Adipose tissue (tissue), 3 donors: ENCODE measurements around the gene VEPH1. TPM values are rescaled to one million over a fixed set of nuclear protein-coding genes. Genes with fewer than 3 reads are reported as not detected.

Experiments
- H3K27ac ChIP-seq: one replicate; pipeline ENCODE4 v1.5.1; 2013; ENCODE audit warnings: low read depth, low read length
- WGBS, 3 donors: extraction: QIAGEN DNeasy Blood & Tissue Kit; methylation state at CpG; one replicate each; pipeline ENCODE4 v1.1.7; 2013; 5-methylcytosine and 5-hydroxymethylcytosine counted together
- polyA plus RNA-seq, 3 donors: library from polyadenylated mRNA; stranded (reverse); fragments of 200-250 nt; gene quantifications; one replicate each; pipeline ENCODE4 v1.2.3, GENCODE V29; 2013
- donor health status: healthy with polysubstance abuse.
- donor health status: Bipolar disorder and iron deficiency.
- donor health status: healthy.

The VEPH1 gene
- polyA plus RNA-seq, 3 donors = 1.8 to 6.4 (median 5.3) TPM

DNA sequence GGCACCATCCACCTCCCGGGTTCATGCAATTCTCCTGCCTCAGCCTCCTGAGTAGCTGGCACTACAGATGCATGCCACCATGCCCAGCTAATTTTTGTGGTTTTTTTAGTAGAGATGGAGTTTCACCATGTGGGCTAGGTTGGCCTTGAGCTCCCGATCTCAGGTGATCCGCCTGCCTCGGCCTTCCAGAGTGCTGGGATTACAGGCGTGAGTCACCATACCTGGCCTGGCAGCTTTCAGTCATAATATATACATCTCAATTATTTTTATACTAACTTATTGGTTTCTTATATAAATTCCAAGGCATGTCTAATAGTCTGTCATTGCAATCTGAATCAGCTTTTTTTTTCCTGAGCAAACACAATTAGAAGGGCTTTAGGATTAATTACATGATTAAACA is 269.3 kb downstream of the VEPH1 start:
- 85 to 97% (median 96%) methylated on average over 5 of the region's 5 CpGs for WGBS, 3 donors
- no peak overlapping the region for H3K27ac ChIP-seq

DNA sequence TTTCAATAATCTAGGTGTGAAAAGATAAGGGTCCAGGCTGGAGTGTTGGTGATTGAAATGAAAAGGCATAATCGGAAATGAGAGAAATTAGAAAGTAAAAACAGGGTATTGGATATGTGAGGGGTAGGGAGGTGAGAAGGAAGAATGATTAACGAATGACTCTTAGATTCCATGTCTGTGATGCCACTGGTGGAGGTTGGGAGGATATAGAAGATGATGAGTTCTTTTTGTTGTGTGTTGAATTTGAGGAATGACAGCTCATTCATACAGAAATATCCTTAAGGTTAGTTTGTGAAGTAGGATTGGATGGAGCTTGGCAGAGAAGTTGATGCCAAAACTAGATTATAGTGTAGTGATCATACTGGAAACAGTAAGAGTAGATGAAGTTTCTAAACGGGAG is 271.1 kb downstream of the VEPH1 start:
- WGBS, 3 donors = 91 to 95% (median 94%) methylated on average over 3 of the region's 3 CpGs
- H3K27ac ChIP-seq = no peak overlapping the region

DNA sequence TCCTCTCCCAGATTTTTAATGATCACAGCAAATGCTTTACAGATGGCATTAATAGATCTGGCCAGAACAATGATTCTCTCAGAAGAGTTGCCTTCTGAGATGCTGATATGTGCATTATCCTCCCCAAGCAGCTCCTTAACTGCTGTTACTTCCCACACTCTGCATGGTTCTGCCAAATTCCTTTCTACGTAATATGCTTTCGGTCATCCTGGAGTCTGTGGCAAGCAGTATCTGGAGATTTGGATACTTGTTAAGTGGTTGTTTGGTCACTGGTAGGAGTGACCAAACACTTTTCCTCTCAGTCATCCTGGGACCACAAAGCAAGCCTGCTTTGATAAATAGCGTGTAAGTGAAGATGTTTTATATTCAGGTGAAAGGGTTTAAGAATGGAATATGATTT is 272.1 kb downstream of the VEPH1 start:
- no peak overlapping the region for H3K27ac ChIP-seq
- 63 to 89% (median 83%) methylated on average over 3 of the region's 3 CpGs for WGBS, 3 donors

DNA sequence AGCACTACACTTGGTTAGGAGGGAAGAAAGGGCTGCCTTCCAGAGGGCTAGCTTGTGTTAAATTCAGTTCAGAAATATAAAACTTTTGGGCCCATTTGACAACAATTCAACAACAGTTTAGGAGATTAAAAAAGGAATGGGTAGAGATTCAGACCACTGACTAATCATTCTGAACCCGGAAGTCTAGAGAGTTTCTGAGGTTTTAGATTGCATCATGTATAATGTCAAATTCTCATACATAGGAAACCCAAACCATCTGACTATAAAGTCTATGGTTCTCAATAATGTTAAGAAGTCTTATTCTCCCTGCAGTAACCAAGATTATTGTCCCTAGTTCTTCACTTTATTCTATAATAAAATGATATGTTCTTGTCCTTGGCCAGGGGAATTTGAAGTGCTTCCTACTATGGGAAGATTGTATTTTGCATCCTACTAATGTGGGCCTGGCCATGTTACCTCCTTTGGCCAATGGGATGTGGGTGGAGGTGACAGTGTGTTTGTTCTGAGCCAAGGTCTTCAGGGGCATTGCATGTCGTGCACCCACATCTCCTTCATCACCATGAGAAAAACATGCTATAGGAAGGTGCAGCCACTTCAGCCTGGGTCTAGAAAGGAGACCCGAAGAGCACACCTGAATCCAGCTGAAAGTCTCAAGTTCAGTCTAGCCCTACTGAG is 276.9 kb downstream of the VEPH1 start:
- WGBS, 3 donors = 73 to 86% (median 80%) methylated on average over 3 of the region's 3 CpGs
- no peak overlapping the region for H3K27ac ChIP-seq

DNA sequence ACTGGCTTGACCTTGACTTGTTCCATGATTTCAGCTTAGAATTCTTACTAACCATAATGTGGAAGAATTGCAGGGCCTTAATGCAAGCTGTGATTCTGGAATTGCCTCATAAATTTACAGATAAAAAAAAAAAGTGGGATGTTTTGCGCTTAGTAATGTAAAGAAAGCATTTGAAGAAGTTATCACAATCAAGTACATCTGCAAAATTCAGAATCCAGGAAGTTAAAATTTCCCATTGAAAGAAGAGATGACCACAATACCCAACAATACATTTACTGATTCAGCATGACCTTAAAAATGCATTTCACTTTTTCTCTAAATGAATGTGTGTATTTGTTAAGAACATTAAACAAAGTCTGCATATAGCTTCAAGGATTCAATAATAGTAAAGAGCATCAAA is 278.2 kb downstream of the VEPH1 start:
- no peak overlapping the region for H3K27ac ChIP-seq
- WGBS, 3 donors = 89 to 90% (median 90%) methylated on average over 1 of the region's 1 CpG

DNA sequence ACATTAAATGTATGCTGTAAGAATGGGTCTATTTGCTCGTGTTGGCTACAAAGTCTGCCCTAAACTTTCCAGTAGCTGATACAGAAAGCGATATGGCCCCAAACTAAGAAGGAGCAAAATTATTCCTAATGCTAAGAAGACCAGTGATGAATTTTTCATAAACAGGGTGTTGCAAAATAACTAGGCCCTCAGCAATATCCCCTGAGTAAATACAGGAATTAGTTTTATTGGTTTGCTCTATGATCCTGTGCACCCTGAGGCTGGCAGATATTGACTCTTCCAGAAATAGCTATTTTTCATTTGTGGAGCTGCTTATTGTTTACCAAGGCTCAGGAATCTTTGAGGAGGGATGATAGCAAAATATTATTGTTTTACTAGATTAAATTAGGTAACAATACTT is 282.3 kb downstream of the VEPH1 start:
- 74 to 88% (median 88%) methylated on average over 2 of the region's 2 CpGs for WGBS, 3 donors
- no peak overlapping the region for H3K27ac ChIP-seq

DNA sequence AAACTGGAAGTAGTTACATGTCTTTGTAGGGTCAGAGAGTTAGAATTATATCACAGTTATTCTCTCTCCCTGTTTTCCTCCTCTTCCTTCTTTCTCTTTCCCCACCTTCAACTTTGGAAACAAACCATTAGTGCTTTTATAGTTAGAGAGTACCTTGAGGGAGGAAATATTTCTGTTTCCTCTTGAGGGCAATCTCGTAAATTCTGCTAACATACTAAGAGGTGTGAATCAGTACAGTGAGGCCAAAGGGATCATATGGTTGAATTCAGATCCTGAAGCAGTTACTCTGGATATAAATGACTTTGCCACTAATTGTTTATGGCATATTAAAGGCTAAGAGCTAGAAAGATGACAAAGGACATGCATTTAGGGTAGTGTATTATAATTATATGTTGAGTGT is 283.0 kb downstream of the VEPH1 start:
- H3K27ac ChIP-seq = no peak overlapping the region

DNA sequence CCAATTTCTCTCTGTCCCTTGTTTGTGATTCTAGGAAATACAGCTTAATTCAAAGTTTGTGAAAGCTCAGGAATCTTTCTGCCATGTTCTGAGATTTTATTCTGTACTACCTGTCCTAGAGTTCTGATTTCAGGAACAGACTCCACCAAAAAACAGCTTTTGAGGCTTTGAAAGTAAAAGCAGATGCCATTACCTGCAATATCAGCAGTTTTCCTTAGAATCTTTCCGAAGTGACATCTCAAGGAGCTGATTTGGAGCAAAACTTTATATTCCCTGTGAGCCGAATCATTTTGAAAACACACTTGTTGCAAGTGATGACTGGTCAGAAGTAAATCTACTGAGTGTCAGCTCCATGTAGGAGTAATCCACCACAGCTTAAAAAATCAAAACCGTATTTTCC is 284.0 kb downstream of the VEPH1 start:
- 88 to 93% (median 90%) methylated on average over 3 of the region's 3 CpGs for WGBS, 3 donors
- H3K27ac ChIP-seq = no peak overlapping the region

More for the DNA sequence above, 283.0 kb downstream of the VEPH1 start:
- 41 to 80% (median 59%) methylated on average over 1 of the region's 1 CpG for WGBS, 3 donors

Other genes starting within 250 kb of the VEPH1 start
- gene PTX3, start 66.6 kb downstream of the VEPH1 start, polyA plus RNA-seq = 100 to 1,000 TPM in 2 of 3 donors, 10 to 100 TPM in 1; 29.2 to 907 (median 106) TPM